CD8-positive, alpha-beta memory T cell (primary cell): ENCODE measurements around the gene C22orf42. TPM values are rescaled to one million over a fixed set of nuclear protein-coding genes. Genes with fewer than 3 reads are reported as not detected.
A peak's percentile ranks its signal among the peaks of the same experiment; 100 is the strongest.
"Not testable (repeated sequence)": the region's sequence is repeated elsewhere in the genome, so short reads cannot be mapped to it uniquely, and the experiment has no call there.

ENCODE experiments used
- CTCF ChIA-PET: fragments of 350-600 bp; sonication (Branson Sonifier 250); formaldehyde crosslinking; loops from one replicate; lab custom pipeline; 2021; ENCODE audit warnings: antibody characterized with exemption; lab: Charles Lee
- POLR2A ChIA-PET: fragments of 350-600 bp; sonication (Branson Sonifier 250); formaldehyde crosslinking; loops from one replicate; lab custom pipeline; 2021; ENCODE audit warnings: antibody characterized with exemption; lab: Charles Lee
- DNase-seq, 5 donors: peaks; one replicate each; pipeline versions ENCODE4 v3.0.0 to v3.0.0-alpha.2; 2020 to 2022; ENCODE audit warnings: mixed read lengths in 1 of 5
- H3K27ac ChIP-seq: one replicate; pipeline ENCODE4 v1.7.0; 2013; ENCODE audit warnings: low read depth, mild to moderate bottlenecking, low read length, moderate library complexity
- H3K27me3 ChIP-seq: 2 replicates; pipeline ENCODE4 v1.7.0; 2013; ENCODE audit warnings: low read length, mild to moderate bottlenecking; ENCODE audit not compliant: insufficient read depth, poor library complexity, severe bottlenecking
- H3K36me3 ChIP-seq: 2 replicates; pipeline ENCODE4 v1.7.0; 2013; ENCODE audit warnings: mild to moderate bottlenecking, low read length, moderate library complexity; ENCODE audit not compliant: insufficient read depth
- H3K4me1 ChIP-seq: 2 replicates; pipeline ENCODE4 v1.7.0; 2013; ENCODE audit warnings: mild to moderate bottlenecking, low read length, moderate library complexity; ENCODE audit not compliant: insufficient read depth
- H3K4me3 ChIP-seq: 2 replicates; pipeline ENCODE4 v1.7.0; 2013; ENCODE audit warnings: mild to moderate bottlenecking, low read length
- H3K9me3 ChIP-seq: 2 replicates; pipeline ENCODE4 v1.7.0; 2013; ENCODE audit warnings: mild to moderate bottlenecking, low read length
- H3K27ac Mint-ChIP-seq, 8 donors: one replicate each; pipeline ENCODE4 v1.8.0; 2020 to 2021; ENCODE audit warnings: mixed read lengths in 8 of 8, mild to moderate bottlenecking in 6 of 8, inconsistent platforms in 3 of 8, moderate library complexity in 3 of 8
- H3K27me3 Mint-ChIP-seq, 2 donors: one replicate each; pipeline ENCODE4 v1.8.0; 2020 to 2021; ENCODE audit warnings: mixed read lengths in 2 of 2, mild to moderate bottlenecking in 1 of 2, moderate library complexity in 1 of 2
- H3K36me3 Mint-ChIP-seq, 3 donors: one replicate each; pipeline ENCODE4 v1.8.0; 2020 to 2021; ENCODE audit warnings: mixed read lengths in 3 of 3, inconsistent platforms in 1 of 3, mild to moderate bottlenecking in 1 of 3
- H3K4me1 Mint-ChIP-seq, 3 donors: one replicate each; pipeline ENCODE4 v1.8.0; 2020 to 2021; ENCODE audit warnings: mixed read lengths in 3 of 3, inconsistent platforms in 1 of 3, mild to moderate bottlenecking in 1 of 3
- H3K4me3 Mint-ChIP-seq, 7 donors: one replicate each; pipeline ENCODE4 v1.8.0; 2020 to 2021; ENCODE audit warnings: mixed read lengths in 7 of 7, mild to moderate bottlenecking in 6 of 7, moderate library complexity in 4 of 7, inconsistent platforms in 2 of 7
- H3K9me3 Mint-ChIP-seq, 5 donors: one replicate each; pipeline ENCODE4 v1.8.0; 2020 to 2022; ENCODE audit warnings: mixed read lengths in 5 of 5, mild to moderate bottlenecking in 3 of 5, moderate library complexity in 2 of 5, inconsistent platforms in 1 of 5
- polyA plus RNA-seq: library from polyadenylated mRNA; unstranded; fragments of 300-500 nt; fragmentation: Illumina TruSeq; gene quantifications from one replicate; pipeline ENCODE4 v1.2.3, GENCODE V29; 2021
- total RNA-seq, 2 experiments: library from RNA; stranded (reverse); gene quantifications; one replicate each; pipeline ENCODE4 v1.2.3, GENCODE V29; 2021

C22orf42 gene
- total and polyA plus RNA-seq, 3 experiments from 2014 or later = not detected

GRCh38 chr22:32137731-32138324, 21.3 kb downstream of the C22orf42 start:
- H3K27me3 ChIP-seq, H3K27me3 Mint-ChIP-seq, H3K36me3 Mint-ChIP-seq, H3K36me3 ChIP-seq, CTCF ChIA-PET, POLR2A ChIA-PET, H3K9me3 Mint-ChIP-seq, H3K9me3 ChIP-seq: not testable (repeated sequence)
- Histone ChIP-seq H3K4me3 (peak overlapping the region; percentile 81), H3K4me1 (peaks cover 19% of the 10 kb centered on the region), H3K27ac (peak overlapping the region; percentile 45)
- peak in 4 of 5 donors; percentile 38 to 70 (median 57) for DNase-seq
- Mint-ChIP-seq H3K27ac (peak overlapping the region; percentile 88 to 96 (median 92)), H3K4me1 (peaks cover 23 to 29% (median 29%) of the 10 kb centered on the region in 3 donors), H3K4me3 (peak overlapping the region; percentile 85 to 94 (median 91))

DNA sequence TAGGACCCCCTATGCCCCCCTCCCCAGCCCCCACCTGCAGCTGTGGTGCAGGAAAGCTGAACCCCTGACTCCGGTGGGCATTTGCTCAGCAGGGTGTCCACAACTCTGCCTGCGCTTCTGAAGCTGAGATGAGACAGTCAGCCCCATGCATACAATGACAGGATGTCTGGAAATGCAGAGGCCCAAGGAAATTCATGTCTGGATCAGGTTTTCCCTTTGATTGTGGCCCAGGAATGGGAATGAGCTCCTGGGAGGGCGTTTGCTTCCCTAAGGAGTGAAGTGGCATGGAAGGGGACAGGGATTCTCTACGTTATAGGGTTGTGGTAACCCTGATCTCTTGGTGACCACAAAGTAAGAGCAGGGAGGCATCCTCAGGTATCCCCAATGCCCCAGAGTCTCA, 22.2 kb downstream of the C22orf42 start:
- H3K27ac ChIP-seq, DNase-seq, H3K9me3 ChIP-seq, POLR2A ChIA-PET, H3K36me3 ChIP-seq, CTCF ChIA-PET, H3K9me3 Mint-ChIP-seq, H3K27me3 ChIP-seq, H3K36me3 Mint-ChIP-seq, H3K27me3 Mint-ChIP-seq, H3K4me3 ChIP-seq: not testable (repeated sequence)
- Mint-ChIP-seq H3K4me3 (peak overlapping the region in 2 of 7 donors; percentile 16 to 92), H3K4me1 (peaks cover 17 to 20% (median 19%) of the 10 kb centered on the region in 3 donors), H3K27ac (peak overlapping the region in 2 of 8 donors; percentile 88 to 96)
- H3K4me1 ChIP-seq = peaks cover 15% of the 10 kb centered on the region

GRCh38 chr22:32135958-32136357, 23.1 kb downstream of the C22orf42 start:
- H3K27me3 ChIP-seq, H3K27ac ChIP-seq, CTCF ChIA-PET, H3K27me3 Mint-ChIP-seq, H3K9me3 Mint-ChIP-seq, POLR2A ChIA-PET, H3K36me3 ChIP-seq, DNase-seq, H3K9me3 ChIP-seq, H3K36me3 Mint-ChIP-seq, H3K4me3 ChIP-seq: not testable (repeated sequence)
- H3K27ac Mint-ChIP-seq = peak overlapping the region in 1 of 8 donors; percentile 38
- H3K4me1 Mint-ChIP-seq = peaks cover 14 to 16% (median 15%) of the 10 kb centered on the region in 3 donors
- H3K4me3 Mint-ChIP-seq = peak overlapping the region in 1 of 7 donors; percentile 19
- peaks cover 15% of the 10 kb centered on the region for H3K4me1 ChIP-seq

DNA sequence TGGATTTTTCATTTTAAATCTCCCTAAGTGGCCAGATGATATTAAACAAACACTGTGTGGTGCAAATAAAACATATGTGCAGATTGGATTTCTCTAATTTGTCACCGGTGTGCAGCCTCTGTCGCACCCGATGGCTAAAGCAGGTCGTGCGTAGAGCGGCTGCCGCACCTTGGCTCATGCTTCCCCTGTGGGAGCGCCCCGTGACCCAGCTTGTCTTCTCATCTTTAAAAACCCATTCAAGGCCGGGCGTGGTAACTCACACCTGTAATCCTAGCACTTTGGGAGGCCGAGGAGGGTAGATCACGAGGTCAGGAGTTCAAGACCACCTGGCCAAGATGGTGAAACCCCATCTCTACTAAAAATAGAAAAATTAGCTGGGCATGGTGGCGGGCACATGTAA, 24.3 kb downstream of the C22orf42 start:
- H3K4me3 Mint-ChIP-seq, H3K9me3 ChIP-seq, CTCF ChIA-PET, H3K27me3 ChIP-seq, H3K36me3 ChIP-seq, DNase-seq, H3K4me3 ChIP-seq, H3K36me3 Mint-ChIP-seq, H3K27ac Mint-ChIP-seq, H3K9me3 Mint-ChIP-seq, H3K27ac ChIP-seq, H3K27me3 Mint-ChIP-seq, POLR2A ChIA-PET: not testable (repeated sequence)
- peaks cover 14 to 16% (median 15%) of the 10 kb centered on the region in 3 donors for H3K4me1 Mint-ChIP-seq
- H3K4me1 ChIP-seq = peaks cover 15% of the 10 kb centered on the region

GRCh38 chr22:32132783-32133182, 26.3 kb downstream of the C22orf42 start:
- no peaks in the 10 kb centered on the region for H3K9me3 Mint-ChIP-seq
- H3K27me3 ChIP-seq = no peaks in the 10 kb centered on the region
- H3K27ac Mint-ChIP-seq = no peak overlapping the region
- no peak overlapping the region for H3K4me3 ChIP-seq
- H3K27me3 Mint-ChIP-seq = peaks cover 0 to 4% of the 10 kb centered on the region in 2 donors
- peaks cover 0 to 3% (median 1%) of the 10 kb centered on the region in 3 donors for H3K36me3 Mint-ChIP-seq
- H3K4me3 Mint-ChIP-seq = no peak overlapping the region
- H3K36me3 ChIP-seq = no peaks in the 10 kb centered on the region
- DNase-seq = no peak
- ChIA-PET CTCF (no interaction called here), POLR2A (no interaction called here)
- no peak overlapping the region for H3K27ac ChIP-seq
- H3K9me3 ChIP-seq = no peaks in the 10 kb centered on the region
- H3K4me1 ChIP-seq = peaks cover 10% of the 10 kb centered on the region
- peaks cover 6 to 8% (median 6%) of the 10 kb centered on the region in 3 donors for H3K4me1 Mint-ChIP-seq

DNA sequence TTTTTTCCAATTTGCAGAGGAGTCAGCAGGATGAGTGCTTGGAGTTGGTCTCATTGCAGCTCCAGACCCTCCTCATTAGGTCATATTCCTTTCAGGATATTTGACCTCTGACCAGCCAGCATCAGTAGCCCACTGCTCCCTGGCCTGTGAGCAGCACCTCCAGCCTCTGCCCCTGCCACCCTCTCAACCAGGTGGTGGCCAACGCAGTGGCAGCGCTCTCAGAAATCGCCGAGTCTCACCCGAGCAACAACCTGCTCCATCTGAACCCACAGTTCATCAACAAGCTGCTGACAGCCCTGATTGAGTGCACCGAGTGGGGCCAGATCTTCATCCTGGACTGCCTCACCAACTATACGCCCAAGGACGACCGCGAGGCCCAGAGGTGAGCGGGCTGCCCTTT, 27.0 kb downstream of the C22orf42 start:
- DNase-seq = no peak
- Mint-ChIP-seq H3K4me3 (no peak overlapping the region), H3K27ac (no peak overlapping the region), H3K36me3 (peaks cover 0 to 3% (median 0%) of the 10 kb centered on the region in 3 donors), H3K9me3 (no peaks in the 10 kb centered on the region), H3K27me3 (peaks cover 0 to 4% of the 10 kb centered on the region in 2 donors), H3K4me1 (peaks cover 0 to 2% (median 0%) of the 10 kb centered on the region in 3 donors)
- no peak overlapping the region for H3K27ac ChIP-seq
- no peak overlapping the region for H3K4me3 ChIP-seq
- H3K36me3 ChIP-seq = no peaks in the 10 kb centered on the region
- H3K9me3 ChIP-seq = no peaks in the 10 kb centered on the region
- CTCF ChIA-PET = interaction anchor here (0.9 kb wide), 1 partner anchor 133 kb away, joined by 3 read pairs; no protein-coding TSS in a partner anchor
- POLR2A ChIA-PET = no interaction called here
- no peaks in the 10 kb centered on the region for H3K27me3 ChIP-seq
- H3K4me1 ChIP-seq = peaks cover 3% of the 10 kb centered on the region

- no peak for DNase-seq
- no peaks in the 10 kb centered on the region for H3K9me3 Mint-ChIP-seq
- POLR2A ChIA-PET = no interaction called here
- no peak overlapping the region for H3K27ac ChIP-seq
- CTCF ChIA-PET = no interaction called here
- H3K36me3 ChIP-seq = no peaks in the 10 kb centered on the region
- H3K27me3 ChIP-seq = no peaks in the 10 kb centered on the region
- no peak overlapping the region for H3K4me3 Mint-ChIP-seq
- H3K9me3 ChIP-seq = no peaks in the 10 kb centered on the region
- H3K27ac Mint-ChIP-seq = peak overlapping the region in 1 of 8 donors; percentile 40
- H3K36me3 Mint-ChIP-seq = peaks cover 0 to 3% (median 0%) of the 10 kb centered on the region in 3 donors
- peaks cover 0 to 4% of the 10 kb centered on the region in 2 donors for H3K27me3 Mint-ChIP-seq
- H3K4me1 ChIP-seq = no peaks in the 10 kb centered on the region
- no peak overlapping the region for H3K4me3 ChIP-seq
- peaks cover 2 to 5% (median 4%) of the 10 kb centered on the region in 3 donors for H3K4me1 Mint-ChIP-seq
These were observed 28.6 kb downstream of the C22orf42 start for GRCh38 chr22:32130464-32130863.

DNA sequence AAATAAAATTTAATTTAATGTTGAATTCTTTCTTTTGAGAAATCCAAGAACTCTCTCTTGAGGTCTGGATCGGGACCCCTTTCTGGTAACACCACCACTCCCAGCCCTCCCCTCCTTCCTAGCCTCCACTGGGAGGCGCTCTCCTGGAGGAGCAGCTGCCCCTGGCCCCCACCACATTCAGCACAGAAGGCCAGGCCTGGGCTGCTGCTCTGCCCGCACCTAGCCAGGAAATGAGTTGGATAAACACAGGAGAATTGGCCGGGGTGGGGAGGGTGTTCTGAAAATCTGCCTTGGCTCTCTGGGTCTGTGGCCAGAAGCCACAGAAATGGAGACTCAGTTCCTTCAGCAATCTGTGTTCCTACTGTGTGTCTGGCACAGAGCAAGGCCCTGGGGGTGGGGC, 31.2 kb downstream of the C22orf42 start:
- Mint-ChIP-seq H3K27ac (no peak overlapping the region), H3K4me1 (peaks cover 11 to 16% (median 12%) of the 10 kb centered on the region in 3 donors), H3K9me3 (peaks cover 0 to 1% (median 0%) of the 10 kb centered on the region in 5 donors), H3K4me3 (no peak overlapping the region), H3K36me3 (peaks cover 0 to 3% (median 0%) of the 10 kb centered on the region in 3 donors), H3K27me3 (peaks cover 0 to 4% of the 10 kb centered on the region in 2 donors)
- CTCF ChIA-PET = no interaction called here
- Histone ChIP-seq H3K4me1 (no peaks in the 10 kb centered on the region), H3K4me3 (no peak overlapping the region), H3K27ac (no peak overlapping the region), H3K27me3 (no peaks in the 10 kb centered on the region), H3K36me3 (no peaks in the 10 kb centered on the region), H3K9me3 (no peaks in the 10 kb centered on the region)
- DNase-seq = no peak
- POLR2A ChIA-PET = no interaction called here
